Esophagus muscularis mucosa (tissue), 4 donors: ENCODE results near the gene ARL16. TPM values are rescaled to one million over a fixed set of nuclear protein-coding genes. Genes with fewer than 3 reads are reported as not detected.

Experiments used
- DNase-seq: peaks from one replicate; pipeline ENCODE4 v3.0.0-alpha.2; 2017; ENCODE audit errors: extremely low spot score
- H3K27ac ChIP-seq, 4 donors: fragments of 200-600 bp; sonication (generic); replicated peaks in 1 of 4; 1 replicate in 3 of 4; 2 replicates in 1 of 4; pipeline ENCODE4 v1.5.1; 2016 to 2019; ENCODE audit warnings: mild to moderate bottlenecking in 1 of 4
- H3K27me3 ChIP-seq, 4 donors: fragments of 200-600 bp; sonication (generic); one replicate each; pipeline versions ENCODE4 v1.5.1 to v1.6.0; 2016 to 2019
- H3K36me3 ChIP-seq, 4 donors: fragments of 200-600 bp; sonication (generic); one replicate each; pipeline ENCODE4 v1.5.1; 2016 to 2019
- H3K4me1 ChIP-seq, 4 donors: fragments of 200-600 bp; sonication (generic); one replicate each; pipeline ENCODE4 v1.5.1; 2016 to 2019
- H3K4me3 ChIP-seq, 4 donors: fragments of 200-600 bp; sonication (generic); 1 replicate in 2 of 4; 2 replicates in 2 of 4; pipeline ENCODE4 v1.5.1; 2016 to 2019; ENCODE audit warnings: mild to moderate bottlenecking in 4 of 4, moderate library complexity in 1 of 4
- H3K9me3 ChIP-seq, 4 donors: fragments of 200-600 bp; sonication (generic); 1 replicate in 3 of 4; 2 replicates in 1 of 4; pipeline ENCODE4 v1.5.1; 2016 to 2019
- CTCF ChIP-seq, 3 experiments: fragments of 200-600 bp in 2 of 3; fragments of 450-650 bp in 1 of 3; sonication (generic) in 2 of 3; IDR thresholded peaks; one replicate each; pipeline ENCODE4 v1.5.1; 2017 to 2019; ENCODE audit warnings: antibody characterized with exemption in 3 of 3, mild to moderate bottlenecking in 2 of 3, moderate library complexity in 1 of 3
- EP300 ChIP-seq: sonication (generic); formaldehyde crosslinking; IDR thresholded peaks from one replicate; pipeline ENCODE4 v1.6.1; 2017; ENCODE audit warnings: antibody characterized with exemption
- POLR2A ChIP-seq: fragments of 450-650 bp; IDR thresholded peaks from one replicate; pipeline ENCODE4 v1.6.1; 2017; ENCODE audit warnings: antibody characterized with exemption, moderate library complexity, mild to moderate bottlenecking, low read depth
- POLR2AphosphoS5 ChIP-seq, 2 donors: sonication (generic); formaldehyde crosslinking; IDR thresholded peaks; one replicate each; pipeline ENCODE4 v1.6.1; 2017; ENCODE audit warnings: antibody characterized with exemption in 2 of 2
- WGBS: methylation state at CpG from one replicate; pipeline ENCODE4 v1.1.5; 2018; 5-methylcytosine and 5-hydroxymethylcytosine counted together
- intact Hi-C: fragments of 100-400 bp; cut with DNase I; formaldehyde crosslinking; loops from one replicate; pipeline ENCODE4 v1.15.1; 2023
- total RNA-seq, 4 donors: library from RNA; depleted of rRNA; stranded (reverse); fragments of >200 nt; gene quantifications; one replicate each; pipeline versions ENCODE4 v1.1.0 to v1.2.1, GENCODE V29; 2016

Gene ARL16
- total RNA-seq, 4 donors from 2014 or later: 23.7 to 38.3 (median 27.3) TPM

- intact Hi-C loops: no loop called here
- Histone ChIP-seq H3K27me3 (peaks cover 0 to 6% (median 0%) of the 10 kb centered on the region in 4 donors), H3K27ac (no peak overlapping the region), H3K36me3 (peaks cover 9 to 40% (median 36%) of the 10 kb centered on the region in 4 donors), H3K4me3 (no peak overlapping the region), H3K9me3 (no peaks in the 10 kb centered on the region), H3K4me1 (peaks cover 35 to 43% (median 38%) of the 10 kb centered on the region in 4 donors)
- TF ChIP-seq POLR2AphosphoS5 (IDR thresholded peaks at IDR 0.05): no peak
- TF ChIP-seq CTCF (IDR thresholded peaks at IDR 0.05): no peak
- TF ChIP-seq POLR2A: no peak
- DNase-seq: no peak
- WGBS: 93% methylated on average over 32 of the region's 54 CpGs
These were observed 23.4 kb upstream of the ARL16 start for GRCh38 chr17:81706757-81707624.

- Histone ChIP-seq H3K27ac (no peak overlapping the region), H3K9me3 (no peaks in the 10 kb centered on the region), H3K27me3 (peaks cover 0 to 6% (median 0%) of the 10 kb centered on the region in 4 donors), H3K4me1 (peaks cover 39 to 44% (median 39%) of the 10 kb centered on the region in 4 donors), H3K36me3 (peaks cover 11 to 47% (median 43%) of the 10 kb centered on the region in 4 donors), H3K4me3 (no peak overlapping the region)
- TF ChIP-seq EP300: no peak
- no peak for TF ChIP-seq CTCF (IDR thresholded peaks at IDR 0.05)
- TF ChIP-seq POLR2AphosphoS5 (IDR thresholded peaks at IDR 0.05): no peak
- no peak for TF ChIP-seq POLR2A
- no peak for DNase-seq
- intact Hi-C loops: no loop called here
- 94% methylated on average over 14 of the region's 17 CpGs for WGBS
These were observed 22.6 kb upstream of the ARL16 start for GRCh38 chr17:81706232-81706611.

GRCh38 chr17:81705518-81706231, 22.1 kb upstream of the ARL16 start:
- no peak overlapping the region for H3K27ac ChIP-seq
- H3K4me3 ChIP-seq: no peak overlapping the region
- DNase-seq: no peak
- WGBS: 92% methylated on average over 30 of the region's 30 CpGs
- peaks cover 12 to 53% (median 48%) of the 10 kb centered on the region in 4 donors for H3K36me3 ChIP-seq
- H3K4me1 ChIP-seq: peaks cover 39 to 44% (median 39%) of the 10 kb centered on the region in 4 donors
- H3K9me3 ChIP-seq: no peaks in the 10 kb centered on the region
- H3K27me3 ChIP-seq: peaks cover 0 to 3% (median 0%) of the 10 kb centered on the region in 4 donors
- TF ChIP-seq CTCF (IDR thresholded peaks at IDR 0.05): no peak
- no peak for TF ChIP-seq POLR2A
- no peak for TF ChIP-seq POLR2AphosphoS5 (IDR thresholded peaks at IDR 0.05)
- TF ChIP-seq EP300: no peak
- intact Hi-C loops: no loop called here

- no peak for DNase-seq
- Histone ChIP-seq H3K4me3 (peak overlapping the region; percentile 67 to 87 (median 78)), H3K4me1 (peaks cover 34 to 39% (median 36%) of the 10 kb centered on the region in 4 donors), H3K27me3 (no peaks in the 10 kb centered on the region), H3K27ac (peak overlapping the region; percentile 86 to 97 (median 92)), H3K36me3 (peaks cover 16 to 69% (median 64%) of the 10 kb centered on the region in 4 donors), H3K9me3 (no peaks in the 10 kb centered on the region)
- no peak for TF ChIP-seq POLR2AphosphoS5 (IDR thresholded peaks at IDR 0.05)
- TF ChIP-seq CTCF (IDR thresholded peaks at IDR 0.05): no peak
- no peak for TF ChIP-seq POLR2A
- no peak for TF ChIP-seq EP300
- WGBS: 54% methylated on average over 7 of the region's 27 CpGs
- intact Hi-C loops: no loop called here
These were observed 20.4 kb upstream of the ARL16 start for GRCh38 chr17:81703747-81704654.
